GM23338 (cell line): ENCODE results near the gene CA12. TPM values are rescaled to one million over a fixed set of nuclear protein-coding genes. Genes with fewer than 3 reads are reported as not detected.

Experiments
- ATAC-seq: fragments of 200-7000 bp; cut with Tn5 transposase; 3 replicates; pipeline ENCODE4 v1.9.1; 2020
- DNase-seq: peaks from one replicate; pipeline ENCODE4 v3.0.0-alpha.2; 2015; ENCODE audit warnings: low spot score
- H2AFZ ChIP-seq: fragments of 200-600 bp; sonication (generic); 2 replicates; pipeline ENCODE4 v1.8.0; 2016; ENCODE audit warnings: antibody characterized with exemption, mild to moderate bottlenecking, moderate library complexity
- H3F3A ChIP-seq: fragments of 200-600 bp; sonication (generic); replicated peaks from 2 replicates; pipeline ENCODE4 v1.8.0; 2017; ENCODE audit warnings: antibody characterized with exemption, mixed run types, low read depth
- H3K27ac ChIP-seq: fragments of 200-600 bp; sonication (generic); 2 replicates; pipeline ENCODE4 v1.6.1; 2016; ENCODE audit warnings: low read depth
- H3K27me3 ChIP-seq: fragments of 200-600 bp; sonication (generic); 2 replicates; pipeline ENCODE4 v1.8.0; 2016; ENCODE audit warnings: mild to moderate bottlenecking, mixed run types, moderate library complexity; ENCODE audit not compliant: insufficient read depth
- H3K36me3 ChIP-seq: fragments of 200-600 bp; sonication (generic); 2 replicates; pipeline ENCODE4 v1.8.0; 2016; ENCODE audit warnings: mild to moderate bottlenecking; ENCODE audit not compliant: insufficient read depth
- H3K4me1 ChIP-seq: fragments of 200-600 bp; sonication (generic); 2 replicates; pipeline ENCODE4 v1.8.0; 2016; ENCODE audit warnings: mild to moderate bottlenecking, moderate library complexity; ENCODE audit not compliant: insufficient read depth
- H3K4me2 ChIP-seq: fragments of 200-600 bp; sonication (generic); 2 replicates; pipeline ENCODE4 v1.7.1; 2017; ENCODE audit warnings: mixed run types
- H3K4me3 ChIP-seq: fragments of 200-600 bp; sonication (generic); 2 replicates; pipeline ENCODE4 v1.6.1; 2016; ENCODE audit warnings: mixed run types
- H3K79me2 ChIP-seq: fragments of 200-600 bp; sonication (generic); replicated peaks from 2 replicates; pipeline ENCODE4 v1.8.0; 2017; ENCODE audit warnings: mild to moderate bottlenecking; ENCODE audit not compliant: insufficient read depth
- H3K9me2 ChIP-seq: fragments of 200-600 bp; sonication (generic); 2 replicates; pipeline ENCODE4 v1.8.0; 2017; ENCODE audit not compliant: insufficient read depth
- H4K20me1 ChIP-seq: fragments of 200-600 bp; sonication (generic); replicated peaks from 2 replicates; pipeline ENCODE4 v1.8.0; 2017; ENCODE audit warnings: mild to moderate bottlenecking; ENCODE audit not compliant: insufficient read depth
- H3K27ac Mint-ChIP-seq: 2 replicates; pipeline ENCODE4 v1.8.0; 2020; ENCODE audit warnings: inconsistent platforms, mild to moderate bottlenecking, moderate library complexity, mixed read lengths
- H3K27me3 Mint-ChIP-seq: 3 replicates; pipeline ENCODE4 v1.8.0; 2022; ENCODE audit warnings: low read depth, mild to moderate bottlenecking, moderate library complexity, mixed read lengths, inconsistent platforms; ENCODE audit not compliant: insufficient read depth, poor library complexity
- H3K36me3 Mint-ChIP-seq: 3 replicates; pipeline ENCODE4 v1.8.0; 2021; ENCODE audit warnings: low read depth, mild to moderate bottlenecking, inconsistent platforms, moderate library complexity, mixed read lengths
- H3K4me1 Mint-ChIP-seq: 3 replicates; pipeline ENCODE4 v1.8.0; 2020; ENCODE audit warnings: mild to moderate bottlenecking, inconsistent platforms, mixed read lengths
- H3K4me3 Mint-ChIP-seq: 3 replicates; pipeline ENCODE4 v1.8.0; 2021; ENCODE audit warnings: moderate library complexity, mild to moderate bottlenecking, inconsistent platforms, mixed read lengths
- H3K9me3 Mint-ChIP-seq: 3 replicates; pipeline ENCODE4 v1.8.0; 2020; ENCODE audit warnings: moderate library complexity, mild to moderate bottlenecking, inconsistent platforms, mixed read lengths
- CREB1 ChIP-seq: fragments of 250-450 bp; sonication (Bioruptor Pico); IDR thresholded peaks from 2 replicates; pipeline ENCODE4 v1.5.0; 2020; ENCODE audit warnings: low read depth, mild to moderate bottlenecking, moderate library complexity
- CTCF ChIP-seq, 2 experiments: fragments of 200-600 bp in 1 of 2; sonication (generic) in 1 of 2; conservative IDR thresholded peaks; 2 replicates each; pipeline versions ENCODE4 v1.5.1 to v1.6.1; 2016 to 2017; ENCODE audit warnings: antibody characterized with exemption in 2 of 2, low read depth in 2 of 2, mild to moderate bottlenecking in 2 of 2, moderate library complexity in 1 of 2
- ETS1 ChIP-seq: IDR thresholded peaks from 2 replicates; pipeline ENCODE4 v1.6.1; 2016; ENCODE audit warnings: antibody characterized with exemption
- EZH2phosphoT487 ChIP-seq: fragments of 200-600 bp; sonication (generic); IDR thresholded peaks from one replicate; pipeline ENCODE4 v1.8.1; 2018; ENCODE audit warnings: antibody characterized with exemption; ENCODE audit not compliant: unreplicated experiment
- JUNB ChIP-seq: IDR thresholded peaks from one replicate; pipeline ENCODE4 v1.6.1; 2016; ENCODE audit warnings: antibody characterized with exemption; ENCODE audit not compliant: unreplicated experiment
- NANOG ChIP-seq: IDR thresholded peaks from 2 replicates; pipeline ENCODE4 v1.6.1; 2016; ENCODE audit warnings: antibody characterized with exemption, borderline replicate concordance
- REST ChIP-seq: IDR thresholded peaks from one replicate; pipeline ENCODE4 v1.6.1; 2018; ENCODE audit warnings: antibody characterized with exemption; ENCODE audit not compliant: unreplicated experiment
- STAT1 ChIP-seq: IDR thresholded peaks from one replicate; pipeline ENCODE4 v1.6.1; 2016; ENCODE audit warnings: antibody characterized with exemption; ENCODE audit not compliant: unreplicated experiment
- ZNF331 ChIP-seq: fragments of 250-450 bp; sonication (Bioruptor Pico); IDR thresholded peaks from 2 replicates; pipeline ENCODE4 v1.5.0; 2020; ENCODE audit warnings: low read depth, mild to moderate bottlenecking, moderate library complexity
- ZNF462 ChIP-seq: fragments of 250-450 bp; sonication (Bioruptor Pico); IDR thresholded peaks from 2 replicates; pipeline ENCODE4 v1.5.0; 2020; ENCODE audit warnings: mild to moderate bottlenecking, moderate library complexity
- polyA plus RNA-seq: library from polyadenylated mRNA; unstranded; fragments of >200 nt; fragmentation: Nextera tagmentation; extraction: Ambion mirVana; gene quantifications from 2 replicates; pipeline ENCODE4 v1.2.1, GENCODE V29; 2016
- total RNA-seq: library from RNA; depleted of rRNA; stranded (reverse); fragments of >200 nt; shearing (Covaris generic); gene quantifications from 2 replicates; pipeline ENCODE4 v1.2.3, GENCODE V29; 2014

Gene CA12
- total and polyA plus RNA-seq, 2 experiments from 2014 or later = 2.9 to 5.2 TPM

- TF ChIP-seq EZH2phosphoT487 = no peak
- no peak for TF ChIP-seq NANOG
- TF ChIP-seq JUNB = no peak
- TF ChIP-seq CREB1 (CRISPR knock-in tag) = no peak
- no peak for TF ChIP-seq REST
- no peak for TF ChIP-seq ETS1
These were observed 26.0 kb upstream of the CA12 start (continued) for GRCh38 chr15:63407612-63408011.

GRCh38 chr15:63405683-63406390, 24.2 kb upstream of the CA12 start:
- no peak overlapping the region for H3K27ac ChIP-seq
- H3K4me3 Mint-ChIP-seq = no peak overlapping the region
- H3K4me1 Mint-ChIP-seq = peaks cover 8% of the 10 kb centered on the region
- no peaks in the 10 kb centered on the region for H3K36me3 Mint-ChIP-seq
- H3K4me2 ChIP-seq = no peak overlapping the region
- TF ChIP-seq JUNB (no peak), STAT1 (no peak), CTCF (conservative IDR thresholded peaks at IDR 0.05; ENCODE audit: low read depth in 2 of 2) (no peak), ZNF462 (CRISPR knock-in tag) (no peak), NANOG (no peak), ZNF331 (CRISPR knock-in tag) (no peak), ETS1 (no peak)
- no peak overlapping the region for H2AFZ ChIP-seq
- H3K79me2 ChIP-seq = no peaks in the 10 kb centered on the region
- no peaks in the 10 kb centered on the region for H3K9me3 Mint-ChIP-seq
- no peak for DNase-seq
- H3K9me2 ChIP-seq = no peaks in the 10 kb centered on the region
- peaks cover 3% of the 10 kb centered on the region for H3K27me3 Mint-ChIP-seq
- H3K36me3 ChIP-seq = no peaks in the 10 kb centered on the region
- ATAC-seq = no peak
- H3K4me1 ChIP-seq = no peaks in the 10 kb centered on the region
- H3K27me3 ChIP-seq = no peaks in the 10 kb centered on the region
- H3K4me3 ChIP-seq = no peak overlapping the region
- no peaks in the 10 kb centered on the region for H3F3A ChIP-seq
- H3K27ac Mint-ChIP-seq = no peak overlapping the region
- no peaks in the 10 kb centered on the region for H4K20me1 ChIP-seq
